Islet of Langerhans (tissue), 1 donor: ENCODE data around the gene INPP5J.

ENCODE experiments used
- FAIRE-seq: peaks from one replicate; lab custom pipeline; 2011; peaks lifted over from hg19 to GRCh38; lab: Jason Lieb, UNC

The INPP5J gene

DNA sequence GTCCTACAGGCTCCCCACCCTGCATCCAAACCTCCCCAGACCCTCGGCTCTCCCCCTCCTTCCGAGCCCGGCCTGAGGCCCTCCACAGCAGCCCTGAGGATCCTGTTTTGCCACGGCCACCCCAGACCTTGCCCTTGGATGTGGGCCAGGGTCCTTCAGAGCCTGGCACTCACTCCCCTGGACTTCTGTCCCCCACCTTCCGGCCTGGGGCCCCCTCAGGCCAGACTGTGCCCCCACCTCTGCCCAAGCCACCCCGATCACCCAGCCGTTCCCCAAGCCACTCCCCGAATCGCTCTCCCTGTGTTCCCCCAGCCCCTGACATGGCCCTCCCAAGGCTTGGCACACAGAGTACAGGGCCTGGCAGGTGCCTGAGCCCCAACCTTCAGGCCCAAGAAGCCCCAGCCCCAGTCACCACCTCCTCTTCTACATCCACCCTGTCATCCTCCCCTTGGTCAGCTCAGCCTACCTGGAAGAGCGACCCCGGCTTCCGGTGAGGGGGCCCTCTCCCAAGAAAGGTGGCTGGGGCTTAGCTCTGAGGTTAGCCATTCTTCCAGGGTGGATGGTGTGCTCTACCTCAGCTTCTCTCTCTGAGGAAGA is 2.9 kb downstream of the INPP5J start:
- FAIRE-seq, result no peak

DNA sequence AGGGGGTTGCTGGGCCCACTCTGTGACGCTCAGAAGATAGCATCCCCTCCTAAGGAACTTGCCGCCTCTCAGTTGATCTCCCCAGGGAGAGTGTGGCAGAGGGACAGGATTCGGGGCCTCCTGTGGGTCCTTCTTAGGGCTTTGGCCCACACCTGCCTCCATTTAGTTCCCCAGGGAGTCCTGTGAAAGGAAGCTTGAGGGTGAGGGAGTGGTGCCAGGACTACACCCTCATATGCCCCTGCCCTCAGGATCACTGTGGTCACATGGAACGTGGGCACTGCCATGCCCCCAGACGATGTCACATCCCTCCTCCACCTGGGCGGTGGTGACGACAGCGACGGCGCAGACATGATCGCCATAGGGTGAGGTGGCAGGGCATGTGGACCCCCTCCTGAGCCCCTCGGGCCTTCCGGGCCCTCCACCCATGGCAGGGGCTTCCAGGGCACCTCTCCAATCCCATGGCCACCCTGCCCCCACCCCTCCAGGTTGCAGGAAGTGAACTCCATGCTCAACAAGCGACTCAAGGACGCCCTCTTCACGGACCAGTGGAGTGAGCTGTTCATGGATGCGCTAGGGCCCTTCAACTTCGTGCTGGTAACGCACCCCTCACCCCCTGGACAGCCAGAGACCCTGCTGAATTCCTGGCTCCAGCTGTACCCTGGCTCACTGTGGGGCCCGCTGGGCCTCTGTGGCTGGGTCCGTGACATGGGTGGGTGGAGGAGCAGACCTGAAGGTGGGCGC is 3.5 kb downstream of the INPP5J start:
- FAIRE-seq, result no peak

DNA sequence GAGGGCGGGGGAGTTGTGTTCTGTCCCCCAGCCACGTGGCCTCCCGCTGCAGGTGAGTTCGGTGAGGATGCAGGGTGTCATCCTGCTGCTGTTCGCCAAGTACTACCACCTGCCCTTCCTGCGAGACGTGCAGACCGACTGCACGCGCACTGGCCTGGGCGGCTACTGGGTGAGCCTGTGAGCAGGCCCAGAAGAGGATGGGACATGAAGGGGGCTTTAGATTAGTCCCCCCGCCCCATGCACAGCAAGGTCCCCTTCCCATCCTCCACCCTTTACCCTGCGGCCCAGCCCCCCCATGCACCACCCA is 4.1 kb downstream of the INPP5J start:
- FAIRE-seq, result no peak

DNA sequence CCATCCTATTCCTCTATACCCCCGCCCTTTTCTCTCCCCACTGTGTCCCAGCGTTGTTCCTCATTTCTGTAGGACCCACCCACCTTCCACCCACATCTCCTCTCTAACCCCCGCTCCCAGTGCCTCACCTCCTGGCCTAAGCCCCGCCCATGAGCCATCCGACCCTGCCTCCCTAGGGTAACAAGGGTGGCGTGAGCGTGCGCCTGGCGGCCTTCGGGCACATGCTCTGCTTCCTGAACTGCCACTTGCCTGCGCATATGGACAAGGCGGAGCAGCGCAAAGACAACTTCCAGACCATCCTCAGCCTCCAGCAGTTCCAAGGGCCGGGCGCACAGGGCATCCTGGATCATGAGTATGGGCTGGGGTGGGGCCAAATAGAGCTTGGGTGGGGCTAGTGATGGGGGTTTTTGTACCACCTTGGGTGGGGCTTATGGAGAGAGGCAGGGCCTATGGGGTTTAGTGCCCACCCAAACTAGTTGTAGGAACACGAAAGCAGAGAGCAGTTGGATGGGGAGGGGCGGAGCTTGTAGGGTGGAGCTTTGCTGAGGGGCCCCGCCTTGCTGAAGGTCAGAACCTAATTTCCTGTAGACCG is 4.5 kb downstream of the INPP5J start:
- FAIRE-seq, result no peak

DNA sequence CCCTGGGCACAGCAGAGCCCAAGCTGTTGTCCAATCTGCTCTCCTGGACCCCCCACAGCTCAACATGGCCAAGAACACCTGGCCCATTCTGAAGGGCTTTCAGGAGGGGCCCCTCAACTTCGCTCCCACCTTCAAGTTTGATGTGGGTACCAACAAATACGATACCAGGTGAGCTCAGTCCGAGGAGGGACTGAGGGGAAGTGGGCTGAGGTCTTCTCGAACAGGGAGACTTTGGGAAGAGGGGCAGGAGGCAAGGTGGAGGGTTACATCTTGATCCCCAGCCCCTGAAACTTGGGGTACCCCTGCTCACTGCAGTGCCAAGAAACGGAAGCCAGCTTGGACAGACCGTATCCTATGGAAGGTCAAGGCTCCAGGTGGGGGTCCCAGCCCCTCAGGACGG is 5.4 kb downstream of the INPP5J start:
- FAIRE-seq, result no peak

DNA sequence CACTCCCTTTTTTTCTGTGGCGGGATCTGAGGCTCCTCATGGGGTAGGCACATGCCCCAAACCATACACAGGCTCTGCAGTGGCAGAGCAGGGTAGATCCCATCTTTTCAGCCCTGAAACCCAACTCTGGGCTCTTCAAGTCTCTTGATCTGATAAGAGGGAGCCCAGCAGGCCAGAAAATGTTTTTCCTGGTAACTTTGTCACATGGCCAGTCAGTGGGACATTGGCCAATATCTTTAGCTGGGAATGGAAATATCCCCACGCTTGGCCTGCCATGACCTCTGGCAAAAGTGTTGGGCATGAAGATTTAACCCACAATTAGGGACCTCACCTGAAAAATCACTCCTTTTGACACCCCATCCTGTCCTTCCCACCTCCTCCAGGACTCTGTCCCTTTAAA is 8.1 kb downstream of the INPP5J start:
- FAIRE-seq, result no peak

DNA sequence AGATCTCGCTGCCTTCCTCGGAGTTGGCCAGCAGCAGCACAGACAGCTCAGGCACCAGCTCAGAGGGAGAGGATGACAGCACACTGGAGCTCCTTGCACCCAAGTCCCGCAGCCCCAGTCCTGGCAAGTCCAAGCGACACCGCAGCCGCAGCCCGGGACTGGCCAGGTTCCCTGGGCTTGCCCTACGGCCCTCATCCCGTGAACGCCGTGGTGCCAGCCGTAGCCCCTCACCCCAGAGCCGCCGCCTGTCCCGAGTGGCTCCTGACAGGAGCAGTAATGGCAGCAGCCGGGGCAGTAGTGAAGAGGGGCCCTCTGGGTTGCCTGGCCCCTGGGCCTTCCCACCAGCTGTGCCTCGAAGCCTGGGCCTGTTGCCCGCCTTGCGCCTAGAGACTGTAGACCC is 11.1 kb downstream of the INPP5J start:
- FAIRE-seq, result no peak

DNA sequence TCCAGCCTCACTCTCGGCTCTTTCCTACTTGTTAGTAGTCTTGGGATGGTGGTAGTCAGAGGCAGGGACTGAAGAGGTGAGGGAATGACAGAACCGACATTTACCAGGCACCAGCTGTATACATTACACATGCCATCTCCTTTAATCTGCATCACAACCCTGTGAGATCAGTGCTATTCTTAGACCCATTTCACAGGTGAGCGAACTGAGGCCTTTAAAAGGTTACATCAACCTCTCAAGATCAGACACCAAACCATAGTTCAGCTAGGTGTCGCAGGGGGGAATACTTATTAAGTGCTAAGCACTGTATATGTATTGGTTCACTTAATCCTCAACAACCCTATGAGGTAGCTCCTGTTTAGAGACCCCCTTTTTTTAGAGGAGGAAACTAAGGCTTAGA is 11.9 kb downstream of the INPP5J start:
- no peak for FAIRE-seq

DNA sequence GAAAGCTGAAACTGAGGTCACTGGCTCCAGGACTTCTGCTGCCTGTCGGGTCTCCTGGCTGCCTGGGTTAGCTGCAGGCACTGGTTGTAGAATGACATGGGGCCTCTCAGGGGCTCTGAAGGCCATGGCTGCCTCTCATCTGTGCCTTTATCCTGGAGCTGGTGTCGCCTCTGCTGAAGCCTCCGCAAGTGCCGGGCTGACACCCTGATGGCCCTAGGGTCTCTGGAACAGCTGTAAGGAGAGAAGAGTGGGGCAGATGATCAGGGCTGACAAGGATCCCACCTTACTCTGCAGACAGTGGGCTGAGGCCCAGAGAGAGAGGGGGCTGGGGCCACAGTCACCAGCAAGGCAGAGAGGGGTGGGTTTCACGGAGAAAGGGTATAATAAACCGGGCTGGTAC is 12.9 kb downstream of the INPP5J start:
- no peak for FAIRE-seq

DNA sequence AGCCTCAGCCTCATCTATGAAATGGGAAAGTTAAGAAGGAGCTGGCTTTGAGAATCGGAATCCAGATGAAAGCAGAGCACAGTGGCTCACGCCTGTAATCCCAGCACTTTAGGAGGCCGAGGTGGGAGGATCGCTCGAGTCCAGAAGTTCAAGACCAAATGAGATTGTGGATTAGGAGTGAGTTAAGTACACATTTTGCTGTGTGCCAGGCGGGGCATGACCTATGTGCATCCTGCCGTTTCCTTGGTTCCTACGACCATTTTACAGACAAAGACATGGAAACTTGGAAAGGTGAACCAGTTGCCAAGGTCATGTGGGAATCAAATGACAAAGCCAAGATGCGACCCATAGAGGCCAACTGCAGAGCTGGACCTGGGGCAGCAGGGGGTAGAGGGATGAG is 13.4 kb downstream of the INPP5J start:
- no peak for FAIRE-seq

DNA sequence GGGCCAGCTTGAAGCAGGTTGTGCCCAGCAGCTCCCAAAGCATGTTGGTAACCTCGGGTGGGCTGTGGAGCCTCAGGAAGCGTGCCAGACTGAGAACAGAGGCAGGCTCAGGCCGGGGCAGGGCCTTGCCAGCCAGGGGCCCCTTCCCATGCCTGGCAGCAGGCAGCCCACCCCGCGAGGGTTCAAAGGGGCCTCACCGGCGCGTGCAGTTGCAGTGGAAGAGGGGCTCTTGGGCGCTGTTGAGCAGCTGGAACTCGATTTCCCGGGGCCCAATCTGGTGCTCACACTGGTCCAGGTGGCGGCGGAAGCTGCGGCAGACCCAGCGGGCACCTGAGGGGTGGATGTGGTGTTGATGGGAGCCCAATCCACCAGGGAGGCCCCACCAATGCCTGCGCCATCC is 13.9 kb downstream of the INPP5J start:
- no peak for FAIRE-seq

DNA sequence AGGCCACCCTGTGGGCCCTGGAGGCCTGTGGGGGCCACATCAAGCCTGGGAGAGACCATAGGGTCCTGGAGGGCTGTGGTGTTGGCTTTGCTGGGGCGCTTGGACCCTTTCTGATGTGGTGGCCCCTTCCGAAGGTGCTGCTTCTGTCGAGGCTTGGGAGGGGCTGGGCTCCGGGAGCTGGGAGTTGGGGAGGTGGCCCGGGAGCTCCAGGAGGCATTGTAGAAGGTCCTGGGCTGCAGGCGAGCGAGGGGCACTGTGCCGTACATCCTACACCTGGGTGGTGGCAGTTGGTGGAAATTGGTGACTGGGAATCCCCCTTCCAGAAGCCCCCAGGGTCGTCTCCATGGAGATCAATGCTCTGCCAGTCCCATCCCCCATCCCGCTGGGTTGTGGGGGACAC is 15.0 kb downstream of the INPP5J start:
- no peak for FAIRE-seq

DNA sequence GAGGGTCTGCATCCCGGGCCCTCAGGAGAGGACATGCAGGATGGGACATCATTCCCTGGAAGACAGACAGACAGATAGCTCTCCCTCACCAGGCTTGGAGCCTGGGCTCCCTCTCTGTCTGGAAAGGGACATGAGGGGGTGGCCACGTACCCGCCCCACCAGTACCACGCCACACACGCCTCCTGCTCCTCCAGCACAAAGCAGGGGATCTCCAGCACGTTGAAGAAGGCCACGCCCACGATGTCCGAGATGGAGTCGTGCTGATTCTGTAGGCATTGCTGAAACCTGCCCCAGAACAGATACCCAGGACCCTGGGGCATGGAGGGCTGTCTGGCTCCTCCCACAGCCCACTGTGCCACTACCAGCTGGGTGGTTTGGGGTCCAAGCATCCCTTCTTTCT is 15.4 kb downstream of the INPP5J start:
- no peak for FAIRE-seq

DNA sequence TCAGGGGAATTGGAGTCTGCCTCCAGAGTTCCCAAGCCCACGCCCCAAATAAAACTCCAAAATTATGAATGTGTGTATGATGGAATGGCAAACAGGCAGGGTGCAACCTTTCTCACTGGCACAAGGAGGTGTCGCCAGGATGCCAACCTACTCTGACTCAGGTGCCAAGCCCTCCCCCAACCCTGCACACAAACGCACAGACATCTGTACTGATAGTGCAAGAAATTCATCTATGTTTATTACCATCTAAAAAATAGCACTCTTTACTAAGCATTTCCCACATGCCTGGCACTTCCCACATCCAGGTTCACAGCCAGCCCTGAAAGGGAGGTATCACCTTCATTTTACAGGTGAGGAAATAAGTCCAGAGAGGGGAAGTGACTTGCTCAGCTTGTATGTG is 16.3 kb downstream of the INPP5J start:
- no peak for FAIRE-seq

DNA sequence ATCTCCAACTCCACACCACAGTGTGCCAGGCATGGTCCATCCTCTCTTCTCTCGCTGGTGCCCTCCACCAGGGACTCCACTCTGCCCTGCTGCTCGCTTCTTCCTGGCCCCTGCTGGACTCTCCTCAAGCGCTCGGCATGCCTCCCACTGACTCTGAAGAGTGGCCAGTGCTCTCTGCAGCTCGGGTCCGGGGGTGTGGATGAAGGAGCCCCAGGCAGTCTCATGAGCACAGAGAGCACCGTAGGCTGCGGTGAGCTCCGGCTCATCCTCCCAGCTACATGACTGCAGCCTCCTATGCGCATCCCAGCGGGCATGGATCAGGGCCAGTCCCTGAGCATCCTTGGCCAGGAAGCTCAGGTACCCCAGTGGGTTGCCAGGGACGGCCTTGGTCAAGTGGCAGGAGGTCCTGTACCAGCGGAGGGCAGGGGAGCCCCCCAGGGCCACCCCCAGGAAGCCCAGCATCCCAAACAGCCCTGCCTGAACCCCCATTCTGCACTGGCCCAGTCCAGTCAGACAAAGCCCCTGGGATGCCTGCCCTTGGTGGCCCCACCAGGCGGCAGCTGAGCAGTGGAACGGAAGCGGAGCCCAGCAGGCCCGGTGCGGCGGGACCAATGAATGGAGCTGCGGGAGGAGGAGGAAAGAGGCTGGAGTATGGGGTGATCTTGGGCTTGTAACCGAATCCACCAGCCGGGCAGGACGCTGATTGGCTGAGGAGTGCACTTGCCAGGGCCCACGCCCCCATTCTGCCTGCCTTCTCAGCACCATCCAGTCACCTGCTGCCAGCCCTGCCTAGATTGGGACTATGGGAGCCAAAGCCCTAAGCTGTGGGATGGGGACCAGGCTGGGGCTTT is 17.3 kb downstream of the INPP5J start, which contains the start of gene PLA2G3:
Gene PLA2G3, minus strand, starts transcription at position 643 of the 851 bp plus-strand sequence. Its CDS starts 154 bp downstream, at position 489.
- FAIRE-seq, result no peak

DNA sequence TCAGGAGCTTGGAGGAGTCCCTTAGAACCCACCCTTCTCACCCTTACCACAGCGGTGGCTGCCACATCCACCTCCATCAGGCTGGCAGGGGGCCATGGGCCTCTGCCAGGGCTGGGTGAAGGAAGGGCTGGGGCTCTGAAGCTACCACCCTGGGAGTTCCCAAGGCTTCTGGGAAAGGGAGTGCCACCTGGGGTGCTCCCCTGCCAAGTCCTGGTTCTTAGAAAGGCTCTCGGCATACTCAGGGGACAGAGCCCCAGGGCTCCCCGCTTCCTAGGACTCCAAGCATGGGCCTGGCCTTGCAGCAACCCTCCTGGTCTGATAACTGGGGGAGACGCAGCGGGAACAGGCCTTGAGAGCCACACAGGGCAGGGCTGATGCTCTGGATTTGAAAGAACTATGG is 18.0 kb downstream of the INPP5J start:
- no peak for FAIRE-seq

DNA sequence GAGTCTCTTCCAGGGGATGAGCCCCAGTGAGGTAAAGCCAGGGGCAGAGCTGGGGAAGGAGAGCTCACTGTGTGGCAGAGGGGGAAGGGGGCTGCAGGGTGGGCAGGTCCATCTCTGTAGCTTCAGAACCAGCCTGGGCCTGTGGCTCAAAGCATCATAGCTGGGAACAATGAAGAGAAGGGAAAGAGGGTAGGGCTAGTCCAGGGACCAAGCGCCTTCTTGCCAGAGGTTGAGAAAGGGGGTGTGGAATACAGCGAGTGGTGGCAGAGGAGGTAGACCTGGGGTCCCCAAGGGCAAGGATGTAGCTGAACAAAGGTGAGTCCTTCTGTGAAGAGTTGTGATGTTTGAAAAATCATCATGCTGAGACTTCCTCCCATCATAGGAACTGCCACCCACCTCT is 18.8 kb downstream of the INPP5J start:
- no peak for FAIRE-seq

DNA sequence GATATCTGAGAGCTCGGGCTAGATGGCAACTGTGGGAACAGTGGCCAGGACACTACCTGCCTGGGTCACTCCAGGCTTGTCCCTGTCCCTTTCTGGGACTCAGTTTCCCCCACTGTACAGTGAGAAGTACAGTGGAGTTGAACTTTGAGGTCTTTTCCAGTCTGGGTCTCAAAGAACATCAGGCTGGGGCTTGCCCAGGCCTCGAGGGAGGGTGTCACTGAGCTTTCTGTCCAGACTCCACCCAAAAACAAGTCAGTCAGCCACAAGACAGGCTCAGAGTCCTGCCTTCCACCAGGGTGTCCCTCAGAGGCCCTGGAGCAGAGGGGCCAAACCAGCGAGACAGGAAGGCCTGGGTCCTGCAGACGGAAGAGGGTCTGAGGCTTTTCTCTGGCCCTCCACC is 19.5 kb downstream of the INPP5J start:
- no peak for FAIRE-seq

DNA sequence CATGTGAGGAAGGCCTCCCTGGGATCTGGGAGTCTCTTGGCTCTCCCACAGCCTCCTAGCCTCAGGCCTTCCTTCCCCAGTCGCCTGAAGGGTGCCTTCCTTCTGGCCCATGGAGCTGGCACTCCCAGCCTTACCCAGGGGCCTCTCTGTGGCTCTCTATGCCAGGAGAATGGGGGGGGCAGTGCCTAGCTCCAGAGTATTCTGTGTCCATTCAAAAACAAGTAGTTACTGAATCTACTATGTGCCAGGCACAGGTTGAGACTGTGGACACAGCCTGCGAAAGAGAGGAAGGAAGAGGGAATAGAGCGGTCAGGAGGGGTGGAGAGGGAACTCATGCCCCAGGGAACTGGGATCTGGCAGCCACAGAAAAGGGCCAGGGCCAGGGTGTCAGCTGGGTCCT is 20.3 kb downstream of the INPP5J start:
- FAIRE-seq, result no peak

DNA sequence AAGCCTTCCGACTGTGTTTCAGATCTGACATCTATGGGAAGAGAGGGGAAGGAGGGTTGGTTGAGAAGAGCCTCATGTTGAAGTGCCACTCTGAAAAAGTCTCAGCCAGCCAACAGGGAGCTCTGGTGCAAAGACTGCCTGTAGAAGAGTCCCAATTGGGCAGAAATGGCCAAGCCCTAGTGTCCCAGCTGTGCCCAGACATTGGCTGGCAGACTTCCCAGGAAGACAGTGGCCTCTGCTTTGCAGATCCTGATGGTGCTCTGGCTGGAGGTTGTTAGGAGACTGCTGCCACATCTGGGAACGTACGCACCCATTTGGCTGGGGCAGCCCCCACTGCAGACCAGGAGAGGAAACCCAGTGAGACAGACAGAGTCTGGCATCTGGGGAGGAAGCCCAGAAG is 20.8 kb downstream of the INPP5J start:
- FAIRE-seq, result no peak

DNA sequence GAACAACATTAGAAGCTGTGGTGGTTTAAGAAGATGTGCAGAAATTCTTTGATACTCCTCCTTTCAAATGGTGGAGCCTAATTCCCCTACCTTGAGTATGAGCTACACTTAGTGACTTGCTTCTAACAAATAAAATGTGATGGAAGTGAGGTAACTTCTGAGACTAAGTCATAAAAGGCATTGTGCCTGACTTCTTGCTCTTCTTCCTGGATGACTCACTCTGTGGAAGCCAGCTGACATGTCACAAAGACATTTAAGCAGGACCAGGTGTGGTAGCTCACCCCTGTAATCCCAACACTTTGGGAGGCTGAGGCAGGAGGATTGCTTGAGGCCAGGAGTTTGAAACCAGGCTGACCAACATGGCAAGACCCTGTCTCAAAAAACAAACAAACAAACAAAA is 21.5 kb downstream of the INPP5J start:
- FAIRE-seq, result no peak

DNA sequence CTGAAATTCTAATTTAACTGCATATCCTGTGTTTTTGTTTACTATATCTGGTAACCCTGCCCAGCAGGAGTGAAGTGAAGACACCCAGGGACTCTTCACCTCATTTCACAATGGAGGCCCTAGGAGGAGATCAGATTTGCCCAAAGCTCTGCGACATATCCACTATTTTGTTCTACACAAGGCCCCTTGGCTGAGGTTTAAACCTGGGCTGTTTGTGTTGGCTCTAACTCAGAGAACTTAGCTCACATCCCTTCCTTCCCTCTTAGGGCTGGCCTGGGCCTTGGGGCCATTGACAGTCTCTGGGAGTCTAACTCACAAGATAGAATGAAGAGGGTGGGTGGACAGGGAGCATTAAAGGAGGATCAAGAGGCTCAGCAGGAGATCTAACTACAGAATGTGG is 25.7 kb downstream of the INPP5J start:
- FAIRE-seq, result no peak

DNA sequence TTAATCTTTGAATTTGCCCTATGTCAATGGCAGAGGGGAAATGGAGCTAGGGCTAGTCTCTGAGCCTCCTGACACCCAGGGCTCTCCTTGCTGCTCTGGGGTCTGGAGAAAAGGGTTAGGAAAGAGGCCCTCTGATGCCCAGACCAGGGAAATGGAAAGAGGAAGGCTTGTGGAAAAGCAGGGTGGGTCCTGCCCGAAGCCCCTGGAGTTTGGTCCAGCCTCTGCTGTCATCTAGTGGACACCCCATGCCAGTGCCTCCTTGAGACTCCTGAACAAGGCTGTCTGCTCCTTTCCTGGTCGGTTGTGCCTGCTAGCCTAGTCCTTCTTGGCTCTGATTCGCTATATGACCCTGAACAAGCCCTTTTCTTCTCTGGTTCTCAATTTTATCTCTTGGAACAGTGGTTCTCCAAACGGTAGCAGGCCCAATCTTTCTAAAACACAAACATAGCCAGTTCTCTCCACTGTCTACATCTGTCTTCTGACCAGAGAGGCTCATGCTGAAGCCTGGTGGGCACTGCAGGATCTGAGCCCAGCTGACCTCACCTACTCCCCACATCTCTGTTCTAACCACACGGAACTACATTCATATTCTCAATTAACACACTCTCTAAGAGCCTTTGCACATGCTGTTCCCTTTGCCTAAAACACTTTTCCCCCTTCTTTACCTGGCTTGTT is 26.3 kb downstream of the INPP5J start:
- no peak for FAIRE-seq
